NCI-H82 (cell line): ENCODE results near the gene HAT1.
A peak's percentile ranks its signal among the peaks of the same experiment; 100 is the strongest.
"Not testable (repeated sequence)": the region's sequence is repeated elsewhere in the genome, so short reads cannot be mapped to it uniquely, and the experiment has no call there.

Experiments
- DNase-seq: peaks from one replicate; lab custom pipeline; 2025; lab: John Stamatoyannopoulos, UW

The HAT1 gene

GRCh38 chr2:171922230-171923022 lies at the start of gene HAT1:
TSS of gene HAT1 (plus strand) at chr2:171922461. CDS start at chr2:171922501, 40 bp downstream.
- peak; percentile 99 for DNase-seq

GRCh38 chr2:171874517-171874916 lies 47.7 kb upstream of the HAT1 start:
- DNase-seq, result no peak

GRCh38 chr2:171874963-171875362 lies 47.3 kb upstream of the HAT1 start:
- no peak for DNase-seq

GRCh38 chr2:171878481-171878993 lies 43.7 kb upstream of the HAT1 start:
- no peak for DNase-seq

GRCh38 chr2:171879865-171880264 lies 42.4 kb upstream of the HAT1 start:
- DNase-seq, result no peak

- DNase-seq, result no peak
Observed at GRCh38 chr2:171880774-171881173, 41.5 kb upstream of the HAT1 start.

- DNase-seq, result no peak
Observed at GRCh38 chr2:171882089-171882769, 40.0 kb upstream of the HAT1 start.

- DNase-seq, result peak; percentile 38
Observed at GRCh38 chr2:171883275-171883893, 38.9 kb upstream of the HAT1 start.

- no peak for DNase-seq
Observed at GRCh38 chr2:171889333-171889732, 32.9 kb upstream of the HAT1 start.

- DNase-seq, result no peak
Observed at GRCh38 chr2:171889808-171890207, 32.5 kb upstream of the HAT1 start.

GRCh38 chr2:171893196-171893823 lies 29.0 kb upstream of the HAT1 start:
- peak; percentile 40 for DNase-seq

GRCh38 chr2:171893824-171894611 lies 28.2 kb upstream of the HAT1 start, which contains the start of gene SLC25A12:
TSS of gene SLC25A12 (minus strand) at chr2:171894244. CDS start at chr2:171894214, 30 bp downstream.
- peak; percentile 97 for DNase-seq

GRCh38 chr2:171894612-171894947 lies 27.7 kb upstream of the HAT1 start:
- no peak for DNase-seq

- no peak for DNase-seq
Observed at GRCh38 chr2:171895786-171896185, 26.5 kb upstream of the HAT1 start.

GRCh38 chr2:171899623-171900282 lies 22.5 kb upstream of the HAT1 start:
- DNase-seq, result not testable (repeated sequence)

GRCh38 chr2:171902840-171903420 lies 19.3 kb upstream of the HAT1 start:
- no peak for DNase-seq

- DNase-seq, result no peak
Observed at GRCh38 chr2:171908235-171908634, 14.0 kb upstream of the HAT1 start.

GRCh38 chr2:171909266-171909665 lies 13.0 kb upstream of the HAT1 start:
- DNase-seq, result no peak

GRCh38 chr2:171910494-171910893 lies 11.8 kb upstream of the HAT1 start:
- no peak for DNase-seq

GRCh38 chr2:171913517-171913916 lies 8.7 kb upstream of the HAT1 start:
- no peak for DNase-seq

- DNase-seq, result no peak
Observed at GRCh38 chr2:171919453-171919852, 2.8 kb upstream of the HAT1 start.
